ENCODE results near the gene MBOAT2. TPM values are rescaled to one million over a fixed set of nuclear protein-coding genes. Genes with fewer than 3 reads are reported as not detected.
"Not testable (repeated sequence)": the region's sequence is repeated elsewhere in the genome, so short reads cannot be mapped to it uniquely, and the experiment has no call there.

MBOAT2 gene
- total RNA-seq, 1 experiment from 2014 or later = 65.1 TPM

DNA sequence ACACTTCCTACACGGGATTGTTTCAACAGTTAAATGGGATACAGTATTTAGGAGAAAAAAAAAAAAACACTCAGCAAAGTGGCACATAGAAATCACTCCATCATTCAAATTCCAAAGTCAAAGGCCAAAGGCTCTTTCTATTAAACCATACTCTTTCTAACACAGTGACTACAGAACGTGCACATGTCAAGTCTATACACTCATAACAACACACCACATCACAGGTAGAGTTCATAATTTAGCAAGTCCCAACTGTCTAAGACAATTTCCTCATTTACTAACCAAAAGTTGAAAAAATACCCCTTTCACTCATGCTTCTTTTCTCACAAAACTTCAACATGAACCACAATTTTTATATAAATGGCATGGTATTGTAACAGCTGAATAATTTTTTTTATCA, 70.8 kb downstream of the MBOAT2 start:
- Histone ChIP-seq H3K4me3 (ENCODE audit: low read depth, low read length, poor library complexity, severe bottlenecking) (no peak overlapping the region), H3K4me1 (ENCODE audit: insufficient read depth, low read length, poor library complexity, severe bottlenecking) (no peaks in the 10 kb centered on the region), H3K36me3 (ENCODE audit: insufficient read depth, low read length, poor library complexity, severe bottlenecking) (no peaks in the 10 kb centered on the region), H3K9me3 (ENCODE audit: low read depth, low read length, poor library complexity, severe bottlenecking) (no peaks in the 10 kb centered on the region), H3K27me3 (replicated peaks; ENCODE audit: insufficient read depth, low read depth, low read length, poor library complexity) (no peaks in the 10 kb centered on the region), H3K27ac (ENCODE audit: low read depth, low read length, poor library complexity, severe bottlenecking) (no peak overlapping the region)
- intact Hi-C loops (cut with micrococcal nuclease; ENCODE audit: unreplicated experiment) = no loop called here
- no TSS peak for BruUV-seq (replicated peaks)
- ChIA-PET CTCF (no interaction called here), POLR2A (ENCODE audit: low non-redundant PET) (no interaction called here)
- DNase-seq (ENCODE audit: low spot score) = no peak
- no peak for TF ChIP-seq EZH2 (IDR thresholded peaks at IDR 0.05; ENCODE audit: borderline replicate concordance, low read depth, low read length, poor library complexity, severe bottlenecking)
- TF ChIP-seq, protein P1, sequence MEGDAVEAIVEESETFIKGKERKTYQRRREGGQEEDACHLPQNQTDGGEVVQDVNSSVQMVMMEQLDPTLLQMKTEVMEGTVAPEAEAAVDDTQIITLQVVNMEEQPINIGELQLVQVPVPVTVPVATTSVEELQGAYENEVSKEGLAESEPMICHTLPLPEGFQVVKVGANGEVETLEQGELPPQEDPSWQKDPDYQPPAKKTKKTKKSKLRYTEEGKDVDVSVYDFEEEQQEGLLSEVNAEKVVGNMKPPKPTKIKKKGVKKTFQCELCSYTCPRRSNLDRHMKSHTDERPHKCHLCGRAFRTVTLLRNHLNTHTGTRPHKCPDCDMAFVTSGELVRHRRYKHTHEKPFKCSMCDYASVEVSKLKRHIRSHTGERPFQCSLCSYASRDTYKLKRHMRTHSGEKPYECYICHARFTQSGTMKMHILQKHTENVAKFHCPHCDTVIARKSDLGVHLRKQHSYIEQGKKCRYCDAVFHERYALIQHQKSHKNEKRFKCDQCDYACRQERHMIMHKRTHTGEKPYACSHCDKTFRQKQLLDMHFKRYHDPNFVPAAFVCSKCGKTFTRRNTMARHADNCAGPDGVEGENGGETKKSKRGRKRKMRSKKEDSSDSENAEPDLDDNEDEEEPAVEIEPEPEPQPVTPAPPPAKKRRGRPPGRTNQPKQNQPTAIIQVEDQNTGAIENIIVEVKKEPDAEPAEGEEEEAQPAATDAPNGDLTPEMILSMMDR (conservative IDR thresholded peaks at IDR 0.05; ENCODE audit: low read depth, low read length) = no peak

DNA sequence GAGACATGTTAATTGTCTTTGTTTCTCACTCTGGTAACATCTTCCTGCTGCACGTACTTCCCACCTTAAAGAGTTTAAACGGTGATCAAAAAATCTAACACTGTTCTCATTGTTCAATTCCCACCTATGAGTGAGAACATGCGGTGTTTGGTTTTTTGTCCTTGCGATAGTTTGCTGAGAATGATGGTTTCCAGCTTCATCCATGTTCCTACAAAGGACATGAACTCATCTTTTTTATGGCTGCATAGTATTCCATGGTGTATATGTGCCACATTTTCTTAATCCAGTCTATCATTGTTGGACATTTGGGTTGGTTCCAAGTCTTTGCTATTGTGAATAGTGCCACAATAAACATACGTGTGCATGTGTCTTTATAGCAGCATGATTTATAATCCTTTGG, 73.3 kb downstream of the MBOAT2 start:
- H3K27me3 ChIP-seq (replicated peaks; ENCODE audit: insufficient read depth, low read depth, low read length, poor library complexity); H3K36me3 ChIP-seq (ENCODE audit: insufficient read depth, low read length, poor library complexity, severe bottlenecking); intact Hi-C loops (cut with micrococcal nuclease; ENCODE audit: unreplicated experiment); DNase-seq (ENCODE audit: low spot score); H3K27ac ChIP-seq (ENCODE audit: low read depth, low read length, poor library complexity, severe bottlenecking); POLR2A ChIA-PET (ENCODE audit: low non-redundant PET); H3K9me3 ChIP-seq (ENCODE audit: low read depth, low read length, poor library complexity, severe bottlenecking); BruUV-seq (replicated peaks); H3K4me1 ChIP-seq (ENCODE audit: insufficient read depth, low read length, poor library complexity, severe bottlenecking); H3K4me3 ChIP-seq (ENCODE audit: low read depth, low read length, poor library complexity, severe bottlenecking): not testable (repeated sequence)
- CTCF ChIA-PET = interaction anchor here (0.5 kb wide), 1 partner anchor 56 kb away, joined by 3 read pairs; no protein-coding TSS in a partner anchor

DNA sequence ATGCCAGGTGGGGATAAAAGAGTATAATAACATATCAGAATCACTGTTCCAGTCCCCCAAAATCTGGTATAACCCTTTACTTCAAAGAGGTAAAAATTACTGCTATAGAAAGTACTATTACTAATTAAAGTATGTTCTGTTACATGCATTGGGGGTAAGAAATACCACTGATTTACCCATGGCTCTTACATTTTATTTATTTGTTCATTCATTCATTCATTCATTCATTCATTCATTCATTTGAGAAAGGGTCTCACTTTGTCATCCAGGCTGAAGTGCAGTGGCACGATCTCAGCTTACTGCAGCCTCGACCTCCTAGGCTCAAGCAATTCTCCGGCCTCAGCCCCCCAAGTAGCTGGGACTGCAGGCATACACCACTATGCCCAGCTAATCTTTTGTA, 74.4 kb downstream of the MBOAT2 start:
- POLR2A ChIA-PET (ENCODE audit: low non-redundant PET) = no interaction called here

More for the DNA sequence above, 74.4 kb downstream of the MBOAT2 start:
- Histone ChIP-seq H3K4me3 (ENCODE audit: low read depth, low read length, poor library complexity, severe bottlenecking) (no peak overlapping the region), H3K36me3 (ENCODE audit: insufficient read depth, low read length, poor library complexity, severe bottlenecking) (no peaks in the 10 kb centered on the region), H3K27ac (ENCODE audit: low read depth, low read length, poor library complexity, severe bottlenecking) (no peak overlapping the region), H3K9me3 (ENCODE audit: low read depth, low read length, poor library complexity, severe bottlenecking) (no peaks in the 10 kb centered on the region), H3K27me3 (replicated peaks; ENCODE audit: insufficient read depth, low read depth, low read length, poor library complexity) (no peaks in the 10 kb centered on the region), H3K4me1 (ENCODE audit: insufficient read depth, low read length, poor library complexity, severe bottlenecking) (no peaks in the 10 kb centered on the region)
- TF ChIP-seq EZH2 (IDR thresholded peaks at IDR 0.05; ENCODE audit: borderline replicate concordance, low read depth, low read length, poor library complexity, severe bottlenecking) = no peak
- TF ChIP-seq, protein P1 (conservative IDR thresholded peaks at IDR 0.05; ENCODE audit: low read depth, low read length) = no peak
- intact Hi-C loops (cut with micrococcal nuclease; ENCODE audit: unreplicated experiment) = no loop called here
- CTCF ChIA-PET = no interaction called here
- no peak for DNase-seq (ENCODE audit: low spot score)
- no TSS peak for BruUV-seq (replicated peaks)
